GM23338 (cell line): ENCODE measurements around the gene SORL1.

Experiments
- EZH2 ChIP-seq: fragments of 200-600 bp; sonication (generic); IDR thresholded peaks from one replicate; pipeline ENCODE4 v1.8.0; 2017; ENCODE audit warnings: antibody characterized with exemption, mild to moderate bottlenecking, low read depth; ENCODE audit not compliant: unreplicated experiment
- EZH2phosphoT487 ChIP-seq: fragments of 200-600 bp; sonication (generic); IDR thresholded peaks from one replicate; pipeline ENCODE4 v1.8.1; 2018; ENCODE audit warnings: antibody characterized with exemption; ENCODE audit not compliant: unreplicated experiment
- POLR2AphosphoS5 ChIP-seq: IDR thresholded peaks from 2 replicates; pipeline ENCODE4 v1.6.1; 2016; ENCODE audit warnings: antibody characterized with exemption, low read depth
- TF ChIP-seq, protein P1 (sequence below), 2 experiments: fragments of 200-600 bp in 1 of 2; sonication (generic) in 1 of 2; conservative IDR thresholded peaks; 2 replicates each; pipeline versions ENCODE4 v1.5.1 to v1.6.1; 2016 to 2017; ENCODE audit warnings: antibody characterized with exemption in 2 of 2, low read depth in 2 of 2, mild to moderate bottlenecking in 2 of 2, moderate library complexity in 1 of 2
- TF ChIP-seq, protein P2 (sequence below): IDR thresholded peaks from one replicate; pipeline ENCODE4 v1.6.1; 2018; ENCODE audit warnings: antibody characterized with exemption; ENCODE audit not compliant: unreplicated experiment
- TF ChIP-seq, protein P3 (sequence below): IDR thresholded peaks from 2 replicates; pipeline ENCODE4 v1.6.1; 2016; ENCODE audit warnings: antibody characterized with exemption

DNA sequence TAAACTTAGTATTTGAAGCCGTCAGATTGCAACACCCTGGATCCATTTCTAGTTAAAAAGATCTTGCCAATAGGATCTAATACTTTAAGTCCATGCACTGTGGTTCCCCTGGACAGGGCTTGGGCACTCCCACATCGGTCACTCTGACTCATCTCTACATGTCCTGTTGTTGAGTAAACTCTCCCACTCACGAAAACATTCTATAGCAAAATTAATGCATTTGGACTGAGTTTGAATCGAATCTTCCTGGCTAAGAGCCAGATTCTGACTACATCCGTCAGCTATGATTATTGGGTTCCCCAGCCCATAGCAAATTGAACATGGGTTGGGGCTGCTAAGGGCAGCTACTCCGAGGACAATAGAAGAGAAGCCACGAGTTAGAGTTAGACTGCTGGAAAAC is 182.8 kb downstream of the SORL1 start:
- no peak for TF ChIP-seq POLR2AphosphoS5
- TF ChIP-seq, protein P1, sequence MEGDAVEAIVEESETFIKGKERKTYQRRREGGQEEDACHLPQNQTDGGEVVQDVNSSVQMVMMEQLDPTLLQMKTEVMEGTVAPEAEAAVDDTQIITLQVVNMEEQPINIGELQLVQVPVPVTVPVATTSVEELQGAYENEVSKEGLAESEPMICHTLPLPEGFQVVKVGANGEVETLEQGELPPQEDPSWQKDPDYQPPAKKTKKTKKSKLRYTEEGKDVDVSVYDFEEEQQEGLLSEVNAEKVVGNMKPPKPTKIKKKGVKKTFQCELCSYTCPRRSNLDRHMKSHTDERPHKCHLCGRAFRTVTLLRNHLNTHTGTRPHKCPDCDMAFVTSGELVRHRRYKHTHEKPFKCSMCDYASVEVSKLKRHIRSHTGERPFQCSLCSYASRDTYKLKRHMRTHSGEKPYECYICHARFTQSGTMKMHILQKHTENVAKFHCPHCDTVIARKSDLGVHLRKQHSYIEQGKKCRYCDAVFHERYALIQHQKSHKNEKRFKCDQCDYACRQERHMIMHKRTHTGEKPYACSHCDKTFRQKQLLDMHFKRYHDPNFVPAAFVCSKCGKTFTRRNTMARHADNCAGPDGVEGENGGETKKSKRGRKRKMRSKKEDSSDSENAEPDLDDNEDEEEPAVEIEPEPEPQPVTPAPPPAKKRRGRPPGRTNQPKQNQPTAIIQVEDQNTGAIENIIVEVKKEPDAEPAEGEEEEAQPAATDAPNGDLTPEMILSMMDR (conservative IDR thresholded peaks at IDR 0.05; ENCODE audit: low read depth in 2 of 2): no peak
- TF ChIP-seq EZH2: no peak
- TF ChIP-seq, protein P2, sequence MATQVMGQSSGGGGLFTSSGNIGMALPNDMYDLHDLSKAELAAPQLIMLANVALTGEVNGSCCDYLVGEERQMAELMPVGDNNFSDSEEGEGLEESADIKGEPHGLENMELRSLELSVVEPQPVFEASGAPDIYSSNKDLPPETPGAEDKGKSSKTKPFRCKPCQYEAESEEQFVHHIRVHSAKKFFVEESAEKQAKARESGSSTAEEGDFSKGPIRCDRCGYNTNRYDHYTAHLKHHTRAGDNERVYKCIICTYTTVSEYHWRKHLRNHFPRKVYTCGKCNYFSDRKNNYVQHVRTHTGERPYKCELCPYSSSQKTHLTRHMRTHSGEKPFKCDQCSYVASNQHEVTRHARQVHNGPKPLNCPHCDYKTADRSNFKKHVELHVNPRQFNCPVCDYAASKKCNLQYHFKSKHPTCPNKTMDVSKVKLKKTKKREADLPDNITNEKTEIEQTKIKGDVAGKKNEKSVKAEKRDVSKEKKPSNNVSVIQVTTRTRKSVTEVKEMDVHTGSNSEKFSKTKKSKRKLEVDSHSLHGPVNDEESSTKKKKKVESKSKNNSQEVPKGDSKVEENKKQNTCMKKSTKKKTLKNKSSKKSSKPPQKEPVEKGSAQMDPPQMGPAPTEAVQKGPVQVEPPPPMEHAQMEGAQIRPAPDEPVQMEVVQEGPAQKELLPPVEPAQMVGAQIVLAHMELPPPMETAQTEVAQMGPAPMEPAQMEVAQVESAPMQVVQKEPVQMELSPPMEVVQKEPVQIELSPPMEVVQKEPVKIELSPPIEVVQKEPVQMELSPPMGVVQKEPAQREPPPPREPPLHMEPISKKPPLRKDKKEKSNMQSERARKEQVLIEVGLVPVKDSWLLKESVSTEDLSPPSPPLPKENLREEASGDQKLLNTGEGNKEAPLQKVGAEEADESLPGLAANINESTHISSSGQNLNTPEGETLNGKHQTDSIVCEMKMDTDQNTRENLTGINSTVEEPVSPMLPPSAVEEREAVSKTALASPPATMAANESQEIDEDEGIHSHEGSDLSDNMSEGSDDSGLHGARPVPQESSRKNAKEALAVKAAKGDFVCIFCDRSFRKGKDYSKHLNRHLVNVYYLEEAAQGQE: no peak
- TF ChIP-seq EZH2phosphoT487: no peak
- TF ChIP-seq, protein P3, sequence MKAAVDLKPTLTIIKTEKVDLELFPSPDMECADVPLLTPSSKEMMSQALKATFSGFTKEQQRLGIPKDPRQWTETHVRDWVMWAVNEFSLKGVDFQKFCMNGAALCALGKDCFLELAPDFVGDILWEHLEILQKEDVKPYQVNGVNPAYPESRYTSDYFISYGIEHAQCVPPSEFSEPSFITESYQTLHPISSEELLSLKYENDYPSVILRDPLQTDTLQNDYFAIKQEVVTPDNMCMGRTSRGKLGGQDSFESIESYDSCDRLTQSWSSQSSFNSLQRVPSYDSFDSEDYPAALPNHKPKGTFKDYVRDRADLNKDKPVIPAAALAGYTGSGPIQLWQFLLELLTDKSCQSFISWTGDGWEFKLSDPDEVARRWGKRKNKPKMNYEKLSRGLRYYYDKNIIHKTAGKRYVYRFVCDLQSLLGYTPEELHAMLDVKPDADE: no peak
